Activated B cell treated with CpG ODN at 0.5 μM for 24 hours (primary cell): ENCODE measurements around the gene TSPO2. TPM values are rescaled to one million over a fixed set of nuclear protein-coding genes. Genes with fewer than 3 reads are reported as not detected.

Source experiments
- ATAC-seq: fragments of 200-7000 bp; cut with Tn5 transposase; one replicate; pipeline ENCODE4 v1.10.0; 2021; ENCODE audit warnings: low read depth, mild to moderate bottlenecking, moderate library complexity
- CTCF ChIA-PET: fragments of 350-600 bp; sonication (Branson Sonifier 250); formaldehyde crosslinking; loops from one replicate; lab custom pipeline; 2021; ENCODE audit warnings: antibody characterized with exemption; lab: Charles Lee
- POLR2A ChIA-PET: fragments of 350-600 bp; sonication (Branson Sonifier 250); formaldehyde crosslinking; loops from one replicate; lab custom pipeline; 2021; ENCODE audit warnings: antibody characterized with exemption; lab: Charles Lee
- DNase-seq: peaks from one replicate; pipeline ENCODE4 v3.0.0; 2022
- H3K27ac Mint-ChIP-seq: one replicate; pipeline ENCODE4 v1.8.0; 2020; ENCODE audit warnings: mixed read lengths
- H3K27me3 Mint-ChIP-seq: one replicate; pipeline ENCODE4 v1.8.0; 2021; ENCODE audit warnings: mixed read lengths
- H3K36me3 Mint-ChIP-seq: one replicate; pipeline ENCODE4 v1.8.0; 2021; ENCODE audit warnings: low read depth, mixed read lengths
- H3K4me1 Mint-ChIP-seq: one replicate; pipeline ENCODE4 v1.8.0; 2021; ENCODE audit warnings: mixed read lengths
- H3K4me3 Mint-ChIP-seq: one replicate; pipeline ENCODE4 v1.8.0; 2020; ENCODE audit warnings: mild to moderate bottlenecking, mixed read lengths
- H3K9me3 Mint-ChIP-seq: one replicate; pipeline ENCODE4 v1.8.0; 2020; ENCODE audit warnings: mixed read lengths
- CTCF ChIP-seq: fragments of 200-600 bp; IDR thresholded peaks from one replicate; pipeline ENCODE4 v1.8.0; 2022; ENCODE audit warnings: antibody characterized with exemption, mild to moderate bottlenecking
- intact Hi-C: fragments of 100-400 bp; cut with micrococcal nuclease; formaldehyde crosslinking; loops from one replicate; pipeline ENCODE4 v1.15.1; 2024
- total RNA-seq: library from RNA; stranded (reverse); gene quantifications from 2 replicates; pipeline ENCODE4 v1.2.3, GENCODE V29; 2022

TSPO2 gene
- total RNA-seq, 1 donor from 2014 or later, result not detected

GRCh38 chr6:41062056-41062455 is 19.8 kb downstream of the TSPO2 start:
- Mint-ChIP-seq H3K9me3 (no peaks in the 10 kb centered on the region), H3K27ac (no peak overlapping the region), H3K4me1 (peaks cover 5% of the 10 kb centered on the region), H3K36me3 (peaks cover 70% of the 10 kb centered on the region), H3K4me3 (no peak overlapping the region), H3K27me3 (no peaks in the 10 kb centered on the region)
- POLR2A ChIA-PET, result no interaction called here
- no peak for DNase-seq
- no peak for ATAC-seq
- CTCF ChIA-PET, result no interaction called here
- intact Hi-C loops, result no loop called here
- no peak for TF ChIP-seq CTCF

- no peak overlapping the region for H3K4me3 Mint-ChIP-seq
- H3K9me3 Mint-ChIP-seq, result no peaks in the 10 kb centered on the region
- POLR2A ChIA-PET, result no interaction called here
- no peak for TF ChIP-seq CTCF
- peaks cover 5% of the 10 kb centered on the region for H3K4me1 Mint-ChIP-seq
- H3K27me3 Mint-ChIP-seq, result no peaks in the 10 kb centered on the region
- no peak for DNase-seq
- peaks cover 85% of the 10 kb centered on the region for H3K36me3 Mint-ChIP-seq
- no peak for ATAC-seq
- no peak overlapping the region for H3K27ac Mint-ChIP-seq
- CTCF ChIA-PET, result interaction anchor here (1.5 kb wide), 1 partner anchor 35 kb away, joined by 3 read pairs; no protein-coding TSS in a partner anchor
- intact Hi-C loops, result no loop called here
Observed at GRCh38 chr6:41063884-41064285, 21.6 kb downstream of the TSPO2 start.

- intact Hi-C loops, result no loop called here
- CTCF ChIA-PET, result no interaction called here
- H3K27me3 Mint-ChIP-seq, result no peaks in the 10 kb centered on the region
Observed at GRCh38 chr6:41064841-41065240, 22.6 kb downstream of the TSPO2 start.

GRCh38 chr6:41065550-41066026 is 23.3 kb downstream of the TSPO2 start:
- no peak overlapping the region for H3K27ac Mint-ChIP-seq
- H3K9me3 Mint-ChIP-seq, result no peaks in the 10 kb centered on the region
- intact Hi-C loops, result loop anchor here (1.0 to 2.0 kb wide), 2 partner anchors 37 to 1717 kb away; no protein-coding TSS in a partner anchor
- no peak overlapping the region for H3K4me3 Mint-ChIP-seq
- peaks cover 6% of the 10 kb centered on the region for H3K4me1 Mint-ChIP-seq
- H3K27me3 Mint-ChIP-seq, result no peaks in the 10 kb centered on the region
- no peak for TF ChIP-seq CTCF
- CTCF ChIA-PET, result interaction anchor here (0.7 kb wide), 1 partner anchor 57 kb away, joined by 3 read pairs; no protein-coding TSS in a partner anchor
- DNase-seq (no peak), ATAC-seq (no peak)
- H3K36me3 Mint-ChIP-seq, result peaks cover 85% of the 10 kb centered on the region
- POLR2A ChIA-PET, result no interaction called here

More at GRCh38 chr6:41064841-41065240, 22.6 kb downstream of the TSPO2 start:
- ATAC-seq (no peak), DNase-seq (no peak)
- Mint-ChIP-seq H3K27ac (no peak overlapping the region), H3K36me3 (peaks cover 87% of the 10 kb centered on the region), H3K9me3 (no peaks in the 10 kb centered on the region), H3K4me1 (peaks cover 5% of the 10 kb centered on the region), H3K4me3 (no peak overlapping the region)
- no peak for TF ChIP-seq CTCF
- POLR2A ChIA-PET, result no interaction called here

GRCh38 chr6:41066867-41067304 is 24.6 kb downstream of the TSPO2 start:
- ATAC-seq (no peak), DNase-seq (no peak)
- Mint-ChIP-seq H3K27me3 (no peaks in the 10 kb centered on the region), H3K4me1 (peaks cover 19% of the 10 kb centered on the region), H3K9me3 (no peaks in the 10 kb centered on the region), H3K4me3 (no peak overlapping the region), H3K27ac (peak overlapping the region; percentile 12), H3K36me3 (peaks cover 83% of the 10 kb centered on the region)
- intact Hi-C loops, result loop anchor here (1.0 to 2.0 kb wide), 3 partner anchors 39 to 1718 kb away; no protein-coding TSS in a partner anchor
- no peak for TF ChIP-seq CTCF
- ChIA-PET POLR2A (no interaction called here), CTCF (no interaction called here)
